22Rv1 (cell line): ENCODE results near the gene VSIG2.

Experiments used
- H3K27ac ChIP-seq: fragments of 450-650 bp; 2 replicates; pipeline ENCODE4 v1.5.1; 2017
- ZFX ChIP-seq: fragments of 450-650 bp; IDR thresholded peaks from 2 replicates; pipeline ENCODE4 v1.6.1; 2017; ENCODE audit warnings: antibody characterized with exemption, borderline replicate concordance
- TF ChIP-seq, protein P1 (sequence below): fragments of 450-650 bp; IDR thresholded peaks from 2 replicates; pipeline ENCODE4 v1.5.1; 2017; ENCODE audit warnings: mild to moderate bottlenecking

Gene VSIG2

DNA sequence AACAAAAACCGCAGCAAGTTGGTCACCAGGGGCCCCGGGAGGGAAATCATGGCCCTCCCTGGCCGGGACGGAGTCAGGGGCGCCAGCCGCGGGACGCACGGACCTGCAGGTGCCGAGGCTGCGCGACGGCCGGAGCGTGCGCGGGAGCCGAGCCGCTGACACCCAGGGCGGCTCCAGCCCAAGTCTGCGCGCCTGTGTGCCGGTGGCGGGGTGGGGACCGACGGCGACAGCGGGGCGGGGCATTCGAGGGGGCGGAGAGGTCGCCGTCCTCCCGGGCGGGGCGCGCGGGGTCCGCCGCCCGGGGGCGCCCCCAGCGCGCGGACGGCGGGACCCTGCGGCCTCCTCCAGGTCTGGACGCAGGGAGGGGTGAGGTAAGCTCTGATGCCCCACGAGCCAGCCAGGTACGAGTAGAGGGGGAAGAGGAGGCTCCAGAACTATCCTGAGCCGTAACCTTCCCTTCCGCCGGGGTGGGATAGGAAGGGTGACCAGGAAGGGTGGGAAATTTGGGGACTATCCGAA lies 10.1 kb upstream of the VSIG2 start, which contains the start of gene ESAM:
Gene ESAM (minus strand): TSS at position 186 of the 519 bp plus-strand sequence. CDS start 136 bp downstream, at position 50.
- TF ChIP-seq, protein P1, sequence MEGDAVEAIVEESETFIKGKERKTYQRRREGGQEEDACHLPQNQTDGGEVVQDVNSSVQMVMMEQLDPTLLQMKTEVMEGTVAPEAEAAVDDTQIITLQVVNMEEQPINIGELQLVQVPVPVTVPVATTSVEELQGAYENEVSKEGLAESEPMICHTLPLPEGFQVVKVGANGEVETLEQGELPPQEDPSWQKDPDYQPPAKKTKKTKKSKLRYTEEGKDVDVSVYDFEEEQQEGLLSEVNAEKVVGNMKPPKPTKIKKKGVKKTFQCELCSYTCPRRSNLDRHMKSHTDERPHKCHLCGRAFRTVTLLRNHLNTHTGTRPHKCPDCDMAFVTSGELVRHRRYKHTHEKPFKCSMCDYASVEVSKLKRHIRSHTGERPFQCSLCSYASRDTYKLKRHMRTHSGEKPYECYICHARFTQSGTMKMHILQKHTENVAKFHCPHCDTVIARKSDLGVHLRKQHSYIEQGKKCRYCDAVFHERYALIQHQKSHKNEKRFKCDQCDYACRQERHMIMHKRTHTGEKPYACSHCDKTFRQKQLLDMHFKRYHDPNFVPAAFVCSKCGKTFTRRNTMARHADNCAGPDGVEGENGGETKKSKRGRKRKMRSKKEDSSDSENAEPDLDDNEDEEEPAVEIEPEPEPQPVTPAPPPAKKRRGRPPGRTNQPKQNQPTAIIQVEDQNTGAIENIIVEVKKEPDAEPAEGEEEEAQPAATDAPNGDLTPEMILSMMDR, result no peak
- TF ChIP-seq ZFX, result no peak
- H3K27ac ChIP-seq, result peak within 1 kb of the TSS; percentile 61

DNA sequence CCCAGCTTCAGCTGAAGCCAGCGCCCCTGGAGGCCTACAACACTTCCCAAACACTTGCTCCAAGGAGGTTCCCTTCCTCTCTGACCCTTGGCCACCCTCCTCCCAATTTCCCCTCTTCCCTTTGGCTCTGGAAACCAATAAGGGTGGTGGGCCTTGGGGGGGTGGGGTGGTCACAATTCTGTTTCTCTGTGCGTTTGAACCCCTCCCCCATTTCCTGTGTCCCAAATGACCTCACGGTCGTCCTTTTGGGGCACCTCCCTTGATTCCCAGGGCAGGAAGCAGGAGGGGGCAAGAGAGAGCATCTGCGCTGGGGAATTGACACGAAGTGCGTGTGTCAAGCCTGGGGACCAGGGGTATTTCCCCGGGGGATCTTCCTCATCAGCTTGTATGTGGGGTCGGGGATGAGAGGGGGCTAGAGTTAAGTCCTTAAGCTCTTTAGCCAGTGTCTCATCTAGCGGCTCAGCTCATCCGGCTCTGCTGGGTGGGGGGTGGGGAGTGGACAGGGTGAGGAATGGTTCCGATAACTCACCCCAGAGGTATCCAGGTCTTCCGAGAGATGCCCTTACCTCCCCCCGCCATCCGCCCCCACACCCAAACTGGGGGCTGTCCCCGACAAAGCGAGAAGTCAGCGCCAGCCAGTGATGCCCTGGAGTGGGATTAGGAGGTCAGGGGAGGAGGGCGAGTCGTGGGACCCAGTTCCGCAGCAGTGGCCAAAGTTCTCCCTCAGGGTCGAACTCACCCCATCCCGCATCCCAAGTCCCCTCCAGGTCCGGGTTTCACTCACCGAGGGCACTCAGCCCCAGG lies 9.4 kb upstream of the VSIG2 start:
- TF ChIP-seq, protein P1, result no peak
- TF ChIP-seq ZFX, result no peak
- H3K27ac ChIP-seq, result no peak overlapping the region

GRCh38 chr11:124760806-124761205 lies 8.8 kb upstream of the VSIG2 start:
- H3K27ac ChIP-seq, result no peak overlapping the region
- TF ChIP-seq, protein P1, result no peak
- no peak for TF ChIP-seq ZFX

DNA sequence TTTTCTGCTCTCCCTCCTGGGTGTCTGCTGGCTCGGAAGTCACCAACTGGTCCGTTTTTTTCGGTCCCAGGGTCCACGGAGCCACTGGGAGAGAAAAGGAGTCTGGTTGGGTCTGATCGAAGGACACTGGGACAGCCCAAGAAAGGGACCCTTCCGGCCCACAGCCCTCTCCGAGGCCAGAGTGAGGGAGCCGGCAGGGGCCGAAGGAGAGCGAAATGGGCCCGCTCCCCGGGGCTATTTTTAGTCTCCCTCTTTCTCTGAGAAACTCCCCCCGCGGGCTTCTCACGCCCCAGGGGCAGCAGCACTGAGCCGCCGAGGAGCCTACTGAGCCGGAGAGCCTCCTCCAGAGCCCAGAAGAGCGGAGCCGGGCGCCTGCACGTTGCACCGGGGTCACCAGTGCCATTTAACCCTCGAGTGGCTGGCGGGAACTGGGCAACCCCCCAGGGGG lies 8.2 kb upstream of the VSIG2 start:
- H3K27ac ChIP-seq, result no peak overlapping the region
- no peak for TF ChIP-seq ZFX
- TF ChIP-seq, protein P1, result no peak

- no peak for TF ChIP-seq ZFX
- TF ChIP-seq, protein P1, result no peak
- H3K27ac ChIP-seq, result 0 out of 2 replicates have a peak overlapping the region, but pooled peaks have one; percentile 30
Observed at GRCh38 chr11:124759266-124760204, 7.5 kb upstream of the VSIG2 start.

DNA sequence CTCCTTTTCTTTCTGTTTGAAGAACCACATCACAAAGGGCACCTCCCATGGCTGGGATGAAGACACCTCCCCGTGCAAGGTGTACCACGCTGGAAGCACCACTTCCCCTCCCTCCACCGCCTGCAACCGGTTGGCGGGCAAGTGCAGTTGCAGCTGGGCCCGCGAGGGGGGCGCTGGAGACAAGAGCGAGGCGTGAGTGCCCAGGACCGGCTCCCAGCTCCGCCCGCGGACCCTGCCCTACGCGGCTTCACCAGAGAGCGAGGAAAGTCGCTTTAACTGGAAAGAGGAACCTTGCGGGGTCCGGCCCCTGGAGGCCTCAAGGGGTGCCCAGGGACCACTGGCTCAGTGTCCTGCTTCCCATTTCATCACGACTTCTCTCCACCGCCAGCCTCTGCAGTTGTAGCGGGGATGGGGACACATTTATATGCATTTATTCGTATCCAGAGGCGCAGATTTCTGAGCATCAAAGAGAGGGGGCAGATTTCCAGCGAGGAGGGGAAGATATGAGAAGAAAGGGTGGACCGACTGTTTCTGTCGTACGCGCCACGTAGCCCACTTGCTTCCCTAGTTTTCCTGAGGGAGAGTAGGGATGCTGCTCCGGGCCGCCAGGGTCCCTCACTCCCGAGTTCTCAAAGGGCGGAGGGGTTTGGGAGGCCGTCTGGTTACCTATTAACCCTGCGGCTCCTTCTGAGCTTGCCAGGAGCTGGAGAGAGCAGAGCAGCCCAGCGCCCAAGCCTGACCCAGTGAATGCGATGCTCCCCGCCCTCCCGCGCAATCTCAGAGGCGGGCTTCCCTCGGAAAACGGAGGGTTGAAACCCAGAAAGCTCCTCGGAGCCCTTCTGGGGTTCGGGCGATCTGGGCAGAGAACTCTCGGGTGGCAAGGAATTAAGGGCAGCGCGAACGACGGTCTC lies 6.6 kb upstream of the VSIG2 start:
- H3K27ac ChIP-seq, result 0 out of 2 replicates have a peak overlapping the region, but pooled peaks have one; percentile 30
- TF ChIP-seq, protein P1, result peak; percentile 91
- no peak for TF ChIP-seq ZFX
